Measurements from ENCODE around the gene SYCE3.
"Not testable (repeated sequence)": the region's sequence is repeated elsewhere in the genome, so short reads cannot be mapped to it uniquely, and the experiment has no call there.

The SYCE3 gene

DNA sequence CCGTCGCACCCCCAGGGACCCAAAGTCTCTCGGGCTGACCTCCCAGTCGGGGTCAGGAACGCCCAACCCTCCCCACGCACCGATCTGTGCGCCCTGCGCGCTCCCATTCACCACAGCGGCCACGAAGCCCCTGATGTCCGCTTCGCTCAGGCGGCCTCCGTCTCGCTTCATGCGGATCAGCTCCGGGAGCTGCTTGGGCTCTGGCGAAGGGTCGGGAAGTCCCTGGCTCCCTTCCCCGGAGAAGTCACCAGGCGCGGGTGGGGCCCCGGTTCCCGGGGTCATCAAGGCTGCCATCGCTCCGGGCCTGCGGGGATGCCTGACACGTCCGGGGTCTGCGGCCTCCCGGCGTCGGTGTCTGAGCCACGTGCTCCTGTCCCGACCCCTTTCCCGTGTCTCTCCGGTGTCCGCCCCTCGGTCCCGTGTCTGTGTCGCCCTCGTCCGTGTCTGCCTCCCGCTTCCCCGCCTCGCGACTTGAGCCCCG lies 33.3 kb downstream of the SYCE3 start:
- DNase-seq = no peak

- no peak for DNase-seq
Measured at GRCh38 chr22:50528682-50529415, 33.9 kb downstream of the SYCE3 start.

- no peak for DNase-seq
Measured at GRCh38 chr22:50527921-50528681, 34.6 kb downstream of the SYCE3 start.

DNA sequence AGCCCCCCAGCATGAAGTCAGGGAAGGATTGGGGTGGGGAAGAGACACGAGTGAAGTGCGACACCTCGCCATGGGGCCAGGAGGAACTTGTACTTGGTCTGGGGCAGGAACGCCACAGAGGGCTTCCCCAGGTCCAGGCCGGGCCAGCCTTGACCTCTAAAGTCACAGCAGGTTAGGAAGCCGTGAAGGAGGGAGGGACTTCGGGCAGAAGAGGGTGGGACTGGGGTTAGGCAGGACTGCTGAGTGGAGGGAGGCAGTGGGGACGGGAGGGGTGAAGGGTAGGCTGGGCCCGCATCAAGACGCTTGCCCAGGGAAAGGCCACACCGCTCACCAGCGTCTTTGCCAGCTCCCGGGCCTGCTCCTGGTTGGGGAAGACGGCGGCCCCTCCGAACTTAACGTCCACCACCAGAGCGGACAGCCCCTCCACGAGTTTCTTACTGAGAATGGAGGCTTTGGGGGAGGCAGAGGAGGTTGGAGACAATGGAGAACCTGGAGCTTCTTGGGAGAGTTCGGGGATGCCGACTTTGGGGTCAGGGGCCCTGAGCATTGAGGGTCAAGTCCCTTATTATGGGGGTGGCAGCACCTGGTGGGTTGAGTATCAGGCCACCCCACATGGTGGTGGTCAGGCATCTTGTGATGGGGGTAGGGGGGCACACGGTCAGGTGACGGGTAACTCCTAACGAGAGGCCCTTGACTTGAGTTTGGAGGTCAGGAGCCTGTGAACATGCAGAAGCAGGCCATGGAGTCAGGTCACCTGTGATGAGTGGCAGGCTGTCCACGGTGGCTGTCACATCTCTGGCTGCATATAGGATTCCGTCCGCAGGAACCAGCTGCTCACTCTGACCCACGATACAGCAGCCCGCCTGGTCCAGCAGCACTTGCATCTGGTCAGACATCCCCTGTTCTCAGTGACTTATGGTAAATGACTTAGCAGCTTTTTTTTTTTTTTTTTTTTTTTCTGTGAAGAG lies 35.6 kb downstream of the SYCE3 start:
- no peak for DNase-seq

DNA sequence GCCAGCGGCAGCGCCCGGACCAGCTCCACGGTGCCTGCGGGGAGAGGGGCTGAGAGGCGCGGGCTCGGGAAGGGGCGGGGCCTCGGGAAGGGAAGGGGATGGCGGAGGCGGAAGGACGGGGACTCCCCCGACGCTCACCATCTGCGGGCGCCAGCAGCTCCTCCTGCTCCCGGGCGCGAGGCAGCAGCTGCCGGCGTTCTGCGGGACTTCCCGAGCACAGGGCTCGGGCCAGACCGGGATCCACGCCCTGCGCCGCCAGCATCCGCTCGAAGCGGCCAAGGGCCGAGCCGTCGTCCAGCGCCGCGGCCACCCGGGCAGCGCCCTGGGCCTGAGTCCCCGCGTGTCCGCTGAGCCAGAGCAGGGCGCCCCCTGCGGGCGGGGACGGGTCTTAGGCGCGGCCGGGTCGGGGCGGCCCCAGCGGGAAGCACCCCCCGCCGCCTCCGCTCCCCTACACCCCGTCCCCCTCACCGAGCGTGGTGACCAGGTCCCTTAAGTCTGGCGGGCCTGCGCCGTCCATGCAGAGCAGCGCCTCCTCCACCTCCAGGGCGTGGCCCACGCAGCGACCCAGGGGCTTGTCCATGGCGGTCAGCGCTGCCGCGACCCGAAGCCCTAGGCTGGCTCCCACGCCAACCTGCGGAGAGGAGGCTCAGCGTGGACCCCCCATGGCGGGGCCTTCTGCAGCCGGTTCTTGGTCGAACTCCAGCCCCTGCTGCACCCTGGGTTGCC lies 36.4 kb downstream of the SYCE3 start:
- DNase-seq = peak; percentile 51 to 76

GRCh38 chr22:50525858-50526107 lies 36.9 kb downstream of the SYCE3 start:
- DNase-seq = no peak

- peak; percentile 93 to 98 for DNase-seq
Measured at GRCh38 chr22:50525104-50525857, 37.4 kb downstream of the SYCE3 start, which contains the start of gene SCO2. Gene SCO2 (minus strand): TSS chr22:50525598. CDS start chr22:50524411, 1,187 bp downstream.

GRCh38 chr22:50524676-50525103 lies 38.0 kb downstream of the SYCE3 start:
- DNase-seq = no peak

GRCh38 chr22:50523806-50524675 lies 38.7 kb downstream of the SYCE3 start:
- no peak for DNase-seq

DNA sequence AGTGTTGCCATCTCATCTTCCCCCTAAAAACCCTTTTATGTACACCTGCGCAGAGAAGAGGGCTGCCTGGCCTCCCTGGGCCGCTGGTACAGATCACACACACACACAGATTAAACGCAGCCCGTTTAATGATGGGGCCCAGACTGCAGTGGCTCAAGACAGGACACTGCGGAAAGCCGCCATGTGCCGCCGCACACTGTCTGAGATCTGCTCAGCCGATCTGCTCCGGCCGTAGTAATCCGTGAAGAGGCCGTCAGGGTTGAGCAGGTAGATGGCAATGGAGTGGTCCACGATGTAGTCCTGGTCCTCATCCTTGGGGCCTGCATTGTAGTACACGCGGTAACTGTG lies 39.3 kb downstream of the SYCE3 start:
- DNase-seq = no peak

GRCh38 chr22:50522806-50523438 lies 39.8 kb downstream of the SYCE3 start:
- no peak for DNase-seq

GRCh38 chr22:50522208-50522805 lies 40.4 kb downstream of the SYCE3 start:
- no peak for DNase-seq

DNA sequence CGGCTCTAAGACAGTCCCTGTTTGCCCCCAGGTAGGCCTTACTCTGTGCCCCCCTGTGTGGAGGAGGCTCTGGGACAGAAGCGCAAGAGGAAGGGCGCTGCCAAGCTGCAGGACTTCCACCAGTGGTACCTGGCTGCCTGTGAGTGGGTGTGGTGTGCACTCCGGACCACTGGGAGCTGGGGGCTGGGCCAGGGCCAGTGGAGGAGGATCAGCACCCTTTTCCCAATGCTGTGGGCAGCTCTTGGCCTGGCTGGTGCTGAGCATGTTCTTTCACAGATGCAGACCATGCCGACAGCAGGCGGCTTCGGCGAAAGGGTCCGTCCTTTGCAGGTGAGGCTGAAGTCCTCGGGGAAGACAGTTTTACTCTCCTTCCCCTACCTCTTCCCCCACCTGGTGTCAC lies 41.0 kb downstream of the SYCE3 start:
- no peak for DNase-seq

GRCh38 chr22:50520826-50521453 lies 41.8 kb downstream of the SYCE3 start:
- DNase-seq = no peak

DNA sequence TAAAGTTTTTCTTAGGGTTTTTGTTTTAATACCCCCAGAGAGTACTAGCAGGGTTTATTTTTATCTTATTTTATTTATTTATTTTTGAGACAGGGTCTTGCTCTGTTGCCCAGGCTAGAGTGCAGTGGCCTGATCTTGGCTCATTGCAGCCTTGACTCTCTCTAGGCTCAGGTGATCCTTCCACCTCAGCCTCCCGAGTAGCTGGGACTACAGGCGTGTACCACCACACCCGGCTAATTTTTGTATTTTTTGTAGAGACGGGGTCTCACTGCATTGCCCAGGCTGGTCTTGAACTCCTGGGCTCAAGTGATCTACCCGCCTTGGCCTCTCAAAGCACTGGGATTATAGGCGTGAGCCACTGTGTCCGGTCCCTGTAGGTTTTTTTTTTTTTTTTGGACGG lies 42.5 kb downstream of the SYCE3 start:
- DNase-seq = not testable (repeated sequence)

DNA sequence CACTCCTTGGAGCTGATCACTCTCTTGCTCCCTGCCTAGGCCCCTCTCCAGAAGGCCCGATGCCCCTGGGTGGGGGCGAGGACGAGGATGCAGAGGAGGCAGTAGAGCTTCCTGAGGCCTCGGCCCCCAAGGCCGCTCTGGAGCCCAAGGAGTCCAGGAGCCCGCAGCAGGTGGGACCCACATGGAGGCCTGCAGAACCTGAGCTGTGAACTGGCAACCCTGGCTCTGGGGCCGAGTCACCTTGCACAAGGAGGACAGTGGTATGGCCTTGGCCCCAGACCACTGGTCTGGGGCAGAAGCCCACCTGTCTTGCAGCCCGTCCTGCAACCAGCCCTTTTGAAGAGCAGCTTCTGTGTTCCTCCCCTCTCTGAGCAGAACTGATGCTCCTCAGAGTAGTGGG lies 43.6 kb downstream of the SYCE3 start:
- DNase-seq = no peak

- no peak for DNase-seq
Measured at GRCh38 chr22:50518606-50519005, 44.1 kb downstream of the SYCE3 start.

DNA sequence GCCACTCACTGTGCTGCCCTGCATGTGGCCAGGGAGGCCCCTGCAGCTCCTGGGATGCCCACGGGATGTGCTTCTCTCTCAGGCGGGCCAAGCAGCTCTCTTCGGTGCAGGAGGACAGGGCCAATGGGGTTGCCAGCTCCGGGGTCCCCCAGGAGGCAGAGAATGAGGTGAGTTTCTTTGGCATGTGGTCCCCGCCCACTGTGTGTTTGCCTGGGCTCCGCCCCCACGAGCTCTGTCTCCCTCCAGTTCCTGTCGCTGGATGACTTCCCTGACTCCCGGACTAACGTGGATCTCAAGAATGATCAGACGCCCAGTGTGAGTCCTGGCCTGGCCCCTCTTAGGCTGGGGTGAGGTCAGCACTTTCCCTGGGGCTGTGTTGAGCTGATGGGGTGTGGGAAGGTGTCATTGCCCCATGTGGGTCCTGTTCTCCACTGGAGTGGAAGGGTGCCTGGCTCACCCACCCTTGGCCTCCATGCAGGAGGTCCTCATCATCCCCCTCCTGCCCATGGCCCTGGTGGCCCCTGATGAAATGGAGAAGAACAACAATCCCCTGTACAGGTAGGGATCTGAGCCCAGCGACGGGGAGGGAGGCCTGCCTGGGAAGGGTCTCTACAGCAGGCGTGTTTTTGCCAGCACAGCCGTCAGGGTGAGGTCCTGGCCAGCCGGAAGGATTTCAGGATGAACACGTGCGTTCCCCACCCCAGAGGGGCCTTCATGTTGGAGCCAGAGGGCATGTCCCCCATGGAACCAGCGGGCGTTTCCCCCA lies 45.0 kb downstream of the SYCE3 start:
- no peak for DNase-seq

- DNase-seq = no peak
Measured at GRCh38 chr22:50516891-50517290, 45.8 kb downstream of the SYCE3 start.

All from NCI-H446 (cell line).